Posterior vena cava (tissue), 2 donors: ENCODE results near the gene RUVBL1. TPM values are rescaled to one million over a fixed set of nuclear protein-coding genes. Genes with fewer than 3 reads are reported as not detected.

Experiments
- DNase-seq: peaks from one replicate; pipeline ENCODE4 v3.0.0-alpha.2; 2020; ENCODE audit warnings: low spot score
- intact Hi-C, 2 donors: fragments of 100-400 bp; cut with DNase I; formaldehyde crosslinking; loops; one replicate each; pipeline versions ENCODE4 v1.14.1 to v1.14.2; 2022 to 2023
- total RNA-seq, 2 donors: library from RNA; stranded (reverse); fragmentation: NEBNext Ultra II Directional; extraction: Animal tissue kit (Norgen Biotek cat#: 25700); gene quantifications; one replicate each; pipeline ENCODE4 v1.2.1, GENCODE V29; 2021
- donor health status: DM: yes; HTN: yes; CAD: no.
- donor health status: DM: yes; HTN: yes; CAD: no.

The RUVBL1 gene
- total RNA-seq, 2 donors from 2014 or later, result 18.4 to 19.0 TPM

DNA sequence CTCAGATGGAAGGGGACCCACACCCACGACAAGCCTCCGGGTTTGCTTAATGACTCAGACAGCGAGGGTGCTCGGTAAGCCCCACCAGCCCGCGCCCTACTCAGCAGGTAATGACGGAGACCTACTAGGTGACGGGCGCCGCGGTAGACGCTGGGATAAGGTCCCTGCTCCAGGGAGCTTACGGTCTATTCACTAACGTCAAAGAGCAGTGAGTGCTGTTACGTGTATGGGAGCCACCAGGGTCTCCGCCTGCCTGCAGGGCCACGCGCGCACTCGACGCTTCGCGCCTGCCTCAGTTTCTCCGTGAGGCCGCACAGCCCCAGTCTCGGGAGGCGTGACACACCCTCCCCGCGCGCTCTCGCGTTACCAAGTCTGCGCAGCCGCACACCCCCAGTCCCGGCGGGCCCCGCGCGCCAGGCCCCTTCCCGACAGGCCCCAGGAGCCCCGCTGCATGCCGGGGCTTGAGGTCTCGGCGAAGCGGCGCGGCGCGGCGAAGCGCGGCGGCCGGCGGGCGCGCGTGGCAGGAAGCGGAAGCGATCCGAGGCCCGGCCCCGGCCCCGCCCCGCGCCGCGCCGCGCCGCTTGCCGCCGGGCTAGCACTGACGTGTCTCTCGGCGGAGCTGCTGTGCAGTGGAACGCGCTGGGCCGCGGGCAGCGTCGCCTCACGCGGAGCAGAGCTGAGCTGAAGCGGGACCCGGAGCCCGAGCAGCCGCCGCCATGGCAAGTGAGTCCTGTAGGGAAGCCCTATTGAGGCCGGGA lies 71.6 kb downstream of the RUVBL1 start, which contains the start of gene SEC61A1:
Gene SEC61A1 (plus strand): TSS at position 601 of the 758 bp plus-strand sequence. CDS start 116 bp downstream, at position 717.
- DNase-seq, result peak; percentile 99
- intact Hi-C loops, result no loop called here

DNA sequence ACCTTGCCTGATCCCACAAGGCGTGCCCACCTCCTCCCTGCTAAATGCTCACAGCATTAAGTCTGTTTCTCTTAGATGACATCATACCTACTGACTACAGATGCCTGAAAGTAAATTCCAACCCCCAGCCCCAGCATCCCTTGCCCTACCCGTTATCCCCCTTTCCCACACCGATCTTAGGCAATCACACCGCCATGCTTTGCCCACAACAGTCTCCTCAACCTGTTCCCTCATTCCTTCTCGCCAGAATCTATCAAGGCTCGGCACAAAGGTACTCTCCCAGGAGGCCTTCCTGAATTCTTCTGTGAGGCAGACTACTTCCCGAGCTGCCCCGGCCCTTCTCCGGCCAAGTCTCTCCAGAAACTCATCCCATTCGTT lies 72.2 kb downstream of the RUVBL1 start:
- intact Hi-C loops, result no loop called here
- no peak for DNase-seq

DNA sequence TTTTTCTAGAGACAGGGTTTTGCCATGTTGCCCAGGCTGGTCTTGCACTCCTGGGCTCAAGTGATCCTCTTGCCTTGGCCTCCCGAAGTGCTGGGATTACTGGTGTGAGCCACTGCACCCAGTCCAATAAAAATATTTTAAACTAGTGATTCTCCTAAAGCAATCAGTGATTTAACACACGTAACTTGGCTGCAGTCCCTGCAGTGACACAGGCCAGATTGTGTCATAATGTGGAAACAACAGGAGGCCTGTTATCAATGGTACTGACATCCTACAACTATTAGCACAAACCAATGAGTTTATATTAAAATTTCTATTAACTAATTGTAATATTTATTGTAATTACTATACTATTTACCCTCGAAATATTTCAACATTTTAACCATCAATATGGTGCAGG lies 73.0 kb downstream of the RUVBL1 start:
- DNase-seq, result no peak
- intact Hi-C loops, result no loop called here

DNA sequence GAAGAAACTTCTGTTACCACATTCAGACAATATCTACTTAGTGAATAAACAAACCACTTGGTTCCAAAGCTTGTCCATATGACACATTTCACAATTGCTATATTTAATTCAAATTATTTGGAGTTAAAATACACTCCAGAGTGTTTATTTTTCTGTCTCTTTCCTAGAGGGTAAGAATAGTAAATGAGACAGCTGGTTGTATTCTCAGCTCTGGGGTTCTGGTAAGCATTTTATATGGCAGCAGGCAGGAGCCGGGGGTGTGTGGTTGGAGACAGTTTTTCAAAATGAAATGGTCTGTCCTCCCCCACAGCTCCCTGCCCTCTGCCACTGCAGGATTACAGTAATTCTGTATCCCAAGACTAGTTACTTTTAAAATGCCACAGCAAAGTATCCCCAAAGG lies 82.3 kb downstream of the RUVBL1 start:
- intact Hi-C loops, result no loop called here
- no peak for DNase-seq

DNA sequence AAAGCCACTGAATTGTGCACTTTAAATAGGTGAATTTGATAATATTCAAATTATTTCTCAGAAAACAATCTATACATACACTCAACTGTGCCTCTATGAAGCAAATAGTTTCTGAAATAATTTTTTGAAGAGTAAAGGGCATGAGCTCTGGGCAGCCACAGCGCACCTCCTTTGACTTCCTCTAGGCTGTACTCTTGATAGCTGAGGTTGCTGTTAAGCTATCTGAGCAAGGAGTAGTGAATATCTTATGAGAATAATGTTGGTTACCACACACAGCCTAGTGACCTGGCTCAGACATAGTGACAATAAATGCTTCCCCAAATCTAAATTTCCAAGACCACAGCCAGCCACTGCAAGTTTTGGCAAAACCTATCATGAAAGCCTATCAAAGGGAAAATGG lies 83.0 kb downstream of the RUVBL1 start:
- no peak for DNase-seq
- intact Hi-C loops, result no loop called here

DNA sequence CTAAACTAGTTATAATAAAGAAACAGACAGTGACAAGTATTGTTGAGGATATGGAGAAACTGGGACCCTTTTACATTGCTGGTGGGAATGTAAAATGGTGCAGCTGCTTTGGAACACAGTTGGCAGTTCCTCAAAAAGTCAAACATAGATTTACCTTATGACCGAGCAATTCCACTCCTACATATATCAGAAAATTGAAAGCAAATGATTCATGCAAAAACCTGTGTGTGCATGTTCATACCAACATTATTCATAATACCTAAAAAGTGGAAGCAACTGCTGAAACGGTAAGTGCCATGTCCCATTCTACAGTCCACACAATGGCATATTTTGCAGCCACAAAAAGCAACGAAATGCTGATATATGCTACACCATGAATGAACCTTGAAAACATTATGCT lies 83.6 kb downstream of the RUVBL1 start:
- intact Hi-C loops, result no loop called here
- DNase-seq, result no peak

DNA sequence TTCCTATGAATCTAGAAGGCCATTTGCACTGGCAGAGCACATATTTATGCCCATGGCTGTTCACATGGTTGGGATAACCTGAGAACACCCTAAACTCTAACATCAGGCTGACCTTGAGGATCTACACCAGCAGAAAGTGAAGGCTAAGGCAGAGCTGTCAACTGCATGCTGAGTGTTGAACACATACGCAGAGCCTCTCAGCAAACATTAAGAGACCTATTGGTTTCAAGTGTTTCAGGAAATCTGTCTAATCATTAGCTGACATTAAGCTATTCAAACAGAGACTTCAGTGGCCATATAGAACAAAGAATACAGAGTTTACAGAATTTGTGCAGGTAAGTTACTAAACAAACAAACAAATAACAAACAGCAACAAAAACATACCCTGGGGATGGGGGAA lies 87.5 kb downstream of the RUVBL1 start:
- DNase-seq, result no peak
- intact Hi-C loops, result loop anchor here in 1 of 2 donors (5.0 kb wide), 1 partner anchor 1259 kb away; no protein-coding TSS in a partner anchor

DNA sequence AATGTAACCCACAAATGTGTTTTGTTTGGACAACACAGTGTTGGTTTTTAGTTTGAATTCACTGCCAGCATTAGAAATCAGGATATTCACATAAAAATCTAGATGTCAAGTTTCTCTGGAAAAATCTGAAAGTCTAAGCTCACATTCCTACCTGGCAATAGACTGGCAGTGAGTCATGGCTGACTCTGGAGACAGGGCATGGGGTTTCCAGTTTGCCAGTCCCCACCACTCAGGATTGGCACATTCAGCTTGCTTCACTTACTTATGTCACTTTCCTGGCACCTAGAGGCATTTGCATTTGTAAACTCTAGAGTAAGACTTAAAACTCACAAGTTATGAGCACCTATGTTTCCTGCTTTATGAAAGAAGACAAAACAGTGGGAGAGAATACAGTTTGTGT lies 90.5 kb downstream of the RUVBL1 start:
- no peak for DNase-seq
- intact Hi-C loops, result no loop called here

Other genes starting within 250 kb of the RUVBL1 start
- 1 to 10 TPM; 2.1 to 3.0 TPM for gene KBTBD12, start 208.6 kb downstream of the RUVBL1 start, total RNA-seq
- gene SEC61A1, start 71.4 kb downstream of the RUVBL1 start, total RNA-seq, result 100 to 1,000 TPM; 188 to 199 TPM
- gene EEFSEC, start 29.7 kb upstream of the RUVBL1 start, total RNA-seq, result 10 to 100 TPM; 12.9 to 13.0 TPM